Esophagus squamous epithelium (tissue), 4 donors: ENCODE measurements around the gene ADARB2.

Source experiments
- CTCF ChIP-seq, 6 experiments: fragments of 450-650 bp in 4 of 6; fragments of 200-600 bp in 2 of 6; sonication (generic) in 2 of 6; IDR thresholded peaks; one replicate each; pipeline ENCODE4 v1.5.1; 2016 to 2019; ENCODE audit warnings: antibody characterized with exemption in 6 of 6, mild to moderate bottlenecking in 4 of 6, moderate library complexity in 4 of 6
- POLR2A ChIP-seq, 4 donors: fragments of 450-650 bp; IDR thresholded peaks; one replicate each; pipeline ENCODE4 v1.6.1; 2017; ENCODE audit warnings: antibody characterized with exemption in 4 of 4, mild to moderate bottlenecking in 4 of 4, moderate library complexity in 3 of 4

- TF ChIP-seq POLR2A (IDR thresholded peaks at IDR 0.05) (no peak), CTCF (IDR thresholded peaks at IDR 0.05) (no peak)
Observed at GRCh38 chr10:1488970-1489548, 248.3 kb downstream of the ADARB2 start.
